HepG2 (cell line): ENCODE results near the gene HBEGF. TPM values are rescaled to one million over a fixed set of nuclear protein-coding genes. Genes with fewer than 3 reads are reported as not detected.

Experiments
- CREM ChIP-seq, 2 experiments: sonication (generic) in 1 of 2; formaldehyde crosslinking in 1 of 2; IDR thresholded peaks; 2 replicates each; pipeline versions ENCODE4 v1.4.0 to v1.6.1; 2016 to 2020; ENCODE audit warnings: antibody characterized with exemption in 1 of 2, mild to moderate bottlenecking in 1 of 2, missing genetic modification reagents in 1 of 2
- KDM3A ChIP-seq: IDR thresholded peaks from 2 replicates; pipeline ENCODE4 v1.6.1; 2018; ENCODE audit warnings: low read depth, missing compliant biosample characterization
- ZNF619 ChIP-seq: sonication (generic); formaldehyde crosslinking; IDR thresholded peaks from 2 replicates; pipeline ENCODE4 v1.4.0; 2020; ENCODE audit warnings: mild to moderate bottlenecking, missing genetic modification reagents
- ZNF792 ChIP-seq: IDR thresholded peaks from 2 replicates; pipeline ENCODE4 v1.6.1; 2016
- polyA plus RNA-seq, 8 experiments: library from polyadenylated mRNA; depleted of rRNA in 3 of 8; stranded (reverse) in 7 of 8; unstranded in 1 of 8; fragments of >200 nt; fragmentation: Illumina TruSeq in 4 of 8; extraction: Trizol in 4 of 8; gene quantifications; 2 replicates each; pipeline versions ENCODE4 v1.2.1 to v1.2.3, GENCODE V29; 2011 to 2016; ENCODE audit warnings: low read depth in 4 of 8, missing spikeins in 1 of 8, mixed read lengths in 1 of 8; ENCODE audit not compliant: insufficient read depth in 1 of 8
- total RNA-seq, 5 experiments: library from RNA; depleted of rRNA; stranded (reverse); fragments of >200 nt; fragmentation: Illumina TruSeq; extraction: Trizol; gene quantifications; 2 replicates each; pipeline ENCODE4 v1.2.3, GENCODE V29; 2016; ENCODE audit warnings: low read depth in 1 of 5
- TF ChIP-seq, protein P1 (sequence below): sonication (generic); formaldehyde crosslinking; IDR thresholded peaks from 2 replicates; pipeline ENCODE4 v1.4.0; 2020; ENCODE audit warnings: missing genetic modification reagents
- TF ChIP-seq, protein P2 (sequence below): sonication (generic); formaldehyde crosslinking; IDR thresholded peaks from 2 replicates; pipeline ENCODE4 v1.5.1; 2020; ENCODE audit warnings: missing genetic modification reagents, mild to moderate bottlenecking, borderline replicate concordance
- TF ChIP-seq, protein P3 (sequence below): sonication (generic); formaldehyde crosslinking; IDR thresholded peaks from 2 replicates; pipeline ENCODE4 v1.4.0; 2020; ENCODE audit warnings: missing genetic modification reagents, borderline replicate concordance
- TF ChIP-seq, protein P4 (sequence below): sonication (generic); formaldehyde crosslinking; IDR thresholded peaks from 2 replicates; pipeline ENCODE4 v1.5.1; 2020; ENCODE audit warnings: mild to moderate bottlenecking, moderate library complexity, missing genetic modification reagents

Gene HBEGF
- total and polyA plus RNA-seq, 2 of the 13 experiments (the other 11 are each of a cell fraction or from before 2014, with no cell fraction given): 1.7 to 5.0 TPM

DNA sequence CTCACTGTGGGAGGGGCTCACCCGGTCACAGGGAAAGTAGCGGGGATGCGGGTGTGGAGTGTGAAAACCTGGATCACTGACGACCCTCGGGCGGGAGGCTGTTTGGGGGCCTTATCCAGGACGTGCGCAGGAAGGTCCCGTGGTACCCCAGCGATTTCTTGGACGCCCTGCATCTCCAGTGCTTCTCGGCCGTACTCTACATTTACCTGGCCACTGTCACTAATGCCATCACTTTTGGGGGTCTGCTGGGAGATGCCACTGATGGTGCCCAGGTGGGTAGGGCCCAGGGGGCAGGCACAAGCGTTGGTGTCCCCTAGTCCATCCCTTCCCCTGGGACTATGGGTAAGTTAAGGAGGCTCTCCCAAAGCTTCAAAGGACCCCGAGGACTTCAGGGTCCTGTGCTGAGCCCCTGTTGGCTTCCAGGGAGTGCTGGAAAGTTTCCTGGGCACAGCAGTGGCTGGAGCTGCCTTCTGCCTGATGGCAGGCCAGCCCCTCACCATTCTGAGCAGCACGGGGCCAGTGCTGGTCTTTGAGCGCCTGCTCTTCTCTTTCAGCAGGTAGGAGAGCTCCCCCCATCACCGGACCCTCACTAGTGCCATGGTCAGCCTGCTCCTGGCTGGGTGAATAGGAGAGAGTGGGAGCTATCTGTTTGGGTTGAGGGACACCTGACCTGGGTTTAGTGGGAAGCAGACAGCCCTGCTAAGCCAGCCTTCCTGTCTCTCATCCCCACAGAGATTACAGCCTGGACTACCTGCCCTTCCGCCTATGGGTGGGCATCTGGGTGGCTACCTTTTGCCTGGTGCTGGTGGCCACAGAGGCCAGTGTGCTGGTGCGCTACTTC is 17.4 kb upstream of the HBEGF start (continued):
- TF ChIP-seq, protein P1, sequence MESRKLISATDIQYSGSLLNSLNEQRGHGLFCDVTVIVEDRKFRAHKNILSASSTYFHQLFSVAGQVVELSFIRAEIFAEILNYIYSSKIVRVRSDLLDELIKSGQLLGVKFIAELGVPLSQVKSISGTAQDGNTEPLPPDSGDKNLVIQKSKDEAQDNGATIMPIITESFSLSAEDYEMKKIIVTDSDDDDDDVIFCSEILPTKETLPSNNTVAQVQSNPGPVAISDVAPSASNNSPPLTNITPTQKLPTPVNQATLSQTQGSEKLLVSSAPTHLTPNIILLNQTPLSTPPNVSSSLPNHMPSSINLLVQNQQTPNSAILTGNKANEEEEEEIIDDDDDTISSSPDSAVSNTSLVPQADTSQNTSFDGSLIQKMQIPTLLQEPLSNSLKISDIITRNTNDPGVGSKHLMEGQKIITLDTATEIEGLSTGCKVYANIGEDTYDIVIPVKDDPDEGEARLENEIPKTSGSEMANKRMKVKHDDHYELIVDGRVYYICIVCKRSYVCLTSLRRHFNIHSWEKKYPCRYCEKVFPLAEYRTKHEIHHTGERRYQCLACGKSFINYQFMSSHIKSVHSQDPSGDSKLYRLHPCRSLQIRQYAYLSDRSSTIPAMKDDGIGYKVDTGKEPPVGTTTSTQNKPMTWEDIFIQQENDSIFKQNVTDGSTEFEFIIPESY: no peak
- TF ChIP-seq KDM3A (CRISPR knock-in tag) (no peak), CREM (IDR thresholded peaks at IDR 0.05) (no peak), CREM (CRISPR knock-in tag; IDR thresholded peaks at IDR 0.05) (no peak), ZNF619 (CRISPR knock-in tag) (no peak), ZNF792 (no peak)
- TF ChIP-seq, protein P2, sequence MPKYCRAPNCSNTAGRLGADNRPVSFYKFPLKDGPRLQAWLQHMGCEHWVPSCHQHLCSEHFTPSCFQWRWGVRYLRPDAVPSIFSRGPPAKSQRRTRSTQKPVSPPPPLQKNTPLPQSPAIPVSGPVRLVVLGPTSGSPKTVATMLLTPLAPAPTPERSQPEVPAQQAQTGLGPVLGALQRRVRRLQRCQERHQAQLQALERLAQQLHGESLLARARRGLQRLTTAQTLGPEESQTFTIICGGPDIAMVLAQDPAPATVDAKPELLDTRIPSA (CRISPR knock-in tag): no peak
- TF ChIP-seq, protein P3, sequence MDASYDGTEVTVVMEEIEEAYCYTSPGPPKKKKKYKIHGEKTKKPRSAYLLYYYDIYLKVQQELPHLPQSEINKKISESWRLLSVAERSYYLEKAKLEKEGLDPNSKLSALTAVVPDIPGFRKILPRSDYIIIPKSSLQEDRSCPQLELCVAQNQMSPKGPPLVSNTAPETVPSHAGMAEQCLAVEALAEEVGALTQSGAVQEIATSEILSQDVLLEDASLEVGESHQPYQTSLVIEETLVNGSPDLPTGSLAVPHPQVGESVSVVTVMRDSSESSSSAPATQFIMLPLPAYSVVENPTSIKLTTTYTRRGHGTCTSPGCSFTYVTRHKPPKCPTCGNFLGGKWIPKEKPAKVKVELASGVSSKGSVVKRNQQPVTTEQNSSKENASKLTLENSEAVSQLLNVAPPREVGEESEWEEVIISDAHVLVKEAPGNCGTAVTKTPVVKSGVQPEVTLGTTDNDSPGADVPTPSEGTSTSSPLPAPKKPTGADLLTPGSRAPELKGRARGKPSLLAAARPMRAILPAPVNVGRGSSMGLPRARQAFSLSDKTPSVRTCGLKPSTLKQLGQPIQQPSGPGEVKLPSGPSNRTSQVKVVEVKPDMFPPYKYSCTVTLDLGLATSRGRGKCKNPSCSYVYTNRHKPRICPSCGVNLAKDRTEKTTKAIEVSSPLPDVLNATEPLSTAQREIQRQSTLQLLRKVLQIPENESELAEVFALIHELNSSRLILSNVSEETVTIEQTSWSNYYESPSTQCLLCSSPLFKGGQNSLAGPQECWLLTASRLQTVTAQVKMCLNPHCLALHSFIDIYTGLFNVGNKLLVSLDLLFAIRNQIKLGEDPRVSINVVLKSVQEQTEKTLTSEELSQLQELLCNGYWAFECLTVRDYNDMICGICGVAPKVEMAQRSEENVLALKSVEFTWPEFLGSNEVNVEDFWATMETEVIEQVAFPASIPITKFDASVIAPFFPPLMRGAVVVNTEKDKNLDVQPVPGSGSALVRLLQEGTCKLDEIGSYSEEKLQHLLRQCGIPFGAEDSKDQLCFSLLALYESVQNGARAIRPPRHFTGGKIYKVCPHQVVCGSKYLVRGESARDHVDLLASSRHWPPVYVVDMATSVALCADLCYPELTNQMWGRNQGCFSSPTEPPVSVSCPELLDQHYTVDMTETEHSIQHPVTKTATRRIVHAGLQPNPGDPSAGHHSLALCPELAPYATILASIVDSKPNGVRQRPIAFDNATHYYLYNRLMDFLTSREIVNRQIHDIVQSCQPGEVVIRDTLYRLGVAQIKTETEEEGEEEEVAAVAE (CRISPR knock-in tag): no peak
- TF ChIP-seq, protein P4, sequence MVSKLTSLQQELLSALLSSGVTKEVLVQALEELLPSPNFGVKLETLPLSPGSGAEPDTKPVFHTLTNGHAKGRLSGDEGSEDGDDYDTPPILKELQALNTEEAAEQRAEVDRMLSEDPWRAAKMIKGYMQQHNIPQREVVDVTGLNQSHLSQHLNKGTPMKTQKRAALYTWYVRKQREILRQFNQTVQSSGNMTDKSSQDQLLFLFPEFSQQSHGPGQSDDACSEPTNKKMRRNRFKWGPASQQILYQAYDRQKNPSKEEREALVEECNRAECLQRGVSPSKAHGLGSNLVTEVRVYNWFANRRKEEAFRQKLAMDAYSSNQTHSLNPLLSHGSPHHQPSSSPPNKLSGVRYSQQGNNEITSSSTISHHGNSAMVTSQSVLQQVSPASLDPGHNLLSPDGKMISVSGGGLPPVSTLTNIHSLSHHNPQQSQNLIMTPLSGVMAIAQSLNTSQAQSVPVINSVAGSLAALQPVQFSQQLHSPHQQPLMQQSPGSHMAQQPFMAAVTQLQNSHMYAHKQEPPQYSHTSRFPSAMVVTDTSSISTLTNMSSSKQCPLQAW: no peak
